CD4-positive, CD25-positive, alpha-beta regulatory T cell (primary cell): ENCODE results near the gene TRHDE. TPM values are rescaled to one million over a fixed set of nuclear protein-coding genes. Genes with fewer than 3 reads are reported as not detected.

Experiments used
- ATAC-seq, 2 donors: fragments of 150-1000 bp; cut with Tn5 transposase; one replicate each; pipeline ENCODE4 v1.10.0; 2021; ENCODE audit warnings: low read depth in 2 of 2, moderate number of reproducible peaks in 2 of 2, moderate library complexity in 1 of 2
- DNase-seq, 3 donors: peaks; one replicate each; pipeline versions ENCODE4 v3.0.0 to v3.0.0-alpha.2; 2012 to 2022; ENCODE audit warnings: mixed read lengths in 1 of 3
- H3K27ac ChIP-seq: one replicate; pipeline ENCODE4 v1.7.0; 2013; ENCODE audit warnings: mild to moderate bottlenecking, low read length; ENCODE audit not compliant: insufficient read depth, poor library complexity, severe bottlenecking
- H3K27me3 ChIP-seq: one replicate; pipeline ENCODE4 v1.7.0; 2013; ENCODE audit warnings: low read length; ENCODE audit not compliant: control insufficient read depth, insufficient read depth
- H3K36me3 ChIP-seq: one replicate; pipeline ENCODE4 v1.7.0; 2013; ENCODE audit warnings: mild to moderate bottlenecking, low read length, moderate library complexity; ENCODE audit not compliant: control insufficient read depth, insufficient read depth
- H3K4me1 ChIP-seq: 2 replicates; pipeline ENCODE4 v1.7.0; 2013; ENCODE audit warnings: mild to moderate bottlenecking, low read length; ENCODE audit not compliant: insufficient read depth, control insufficient read depth, poor library complexity, severe bottlenecking
- H3K4me3 ChIP-seq: one replicate; pipeline ENCODE4 v1.7.0; 2013; ENCODE audit warnings: low read depth, mild to moderate bottlenecking, low read length, moderate library complexity
- H3K9me3 ChIP-seq, 2 experiments: 1 replicate in 1 of 2; 2 replicates in 1 of 2; pipeline ENCODE4 v1.7.0; 2013; ENCODE audit warnings: low read length in 2 of 2, mild to moderate bottlenecking in 1 of 2, moderate library complexity in 1 of 2; ENCODE audit not compliant: control insufficient read depth in 2 of 2
- H3K27ac Mint-ChIP-seq, 3 donors: one replicate each; pipeline ENCODE4 v1.8.0; 2020 to 2022; ENCODE audit warnings: mild to moderate bottlenecking in 3 of 3, mixed read lengths in 3 of 3, moderate library complexity in 2 of 3
- H3K27me3 Mint-ChIP-seq: one replicate; pipeline ENCODE4 v1.8.0; 2022; ENCODE audit warnings: mild to moderate bottlenecking, mixed read lengths
- H3K36me3 Mint-ChIP-seq: one replicate; pipeline ENCODE4 v1.8.0; 2020; ENCODE audit warnings: mixed read lengths
- H3K4me1 Mint-ChIP-seq, 4 donors: one replicate each; pipeline ENCODE4 v1.8.0; 2020 to 2022; ENCODE audit warnings: mixed read lengths in 4 of 4, mild to moderate bottlenecking in 1 of 4
- H3K4me3 Mint-ChIP-seq, 4 donors: one replicate each; pipeline ENCODE4 v1.8.0; 2020 to 2022; ENCODE audit warnings: mild to moderate bottlenecking in 4 of 4, mixed read lengths in 4 of 4, moderate library complexity in 3 of 4
- H3K9me3 Mint-ChIP-seq, 7 donors: one replicate each; pipeline ENCODE4 v1.8.0; 2020 to 2022; ENCODE audit warnings: mixed read lengths in 7 of 7, mild to moderate bottlenecking in 3 of 7, moderate library complexity in 2 of 7
- polyA plus RNA-seq, 4 donors: library from polyadenylated mRNA; unstranded; fragments of 300-500 nt; fragmentation: Illumina TruSeq; gene quantifications; one replicate each; pipeline ENCODE4 v1.2.3, GENCODE V29; 2021
- total RNA-seq: library from RNA; stranded (reverse); gene quantifications from one replicate; pipeline ENCODE4 v1.2.3, GENCODE V29; 2022

TRHDE gene
- total and polyA plus RNA-seq, 5 donors from 2014 or later = not detected

GRCh38 chr12:72390146-72390545, 118.0 kb downstream of the TRHDE start:
- H3K27ac ChIP-seq = no peak overlapping the region
- no peaks in the 10 kb centered on the region for H3K36me3 ChIP-seq
- no peaks in the 10 kb centered on the region for H3K4me1 ChIP-seq
- ATAC-seq (no peak), DNase-seq (no peak)
- Mint-ChIP-seq H3K9me3 (peaks cover 0 to 23% (median 5%) of the 10 kb centered on the region in 7 donors), H3K27me3 (no peaks in the 10 kb centered on the region), H3K4me1 (no peaks in the 10 kb centered on the region), H3K36me3 (no peaks in the 10 kb centered on the region), H3K4me3 (no peak overlapping the region), H3K27ac (no peak overlapping the region)
- H3K4me3 ChIP-seq = no peak overlapping the region
- peaks cover 0 to 4% of the 10 kb centered on the region in 2 experiments for H3K9me3 ChIP-seq
- H3K27me3 ChIP-seq = no peaks in the 10 kb centered on the region

- Histone ChIP-seq H3K4me1 (no peaks in the 10 kb centered on the region), H3K9me3 (no peaks in the 10 kb centered on the region), H3K27ac (no peak overlapping the region), H3K27me3 (no peaks in the 10 kb centered on the region), H3K4me3 (no peak overlapping the region), H3K36me3 (no peaks in the 10 kb centered on the region)
- Mint-ChIP-seq H3K27me3 (no peaks in the 10 kb centered on the region), H3K9me3 (peaks cover 0 to 2% (median 0%) of the 10 kb centered on the region in 7 donors), H3K4me1 (no peaks in the 10 kb centered on the region), H3K27ac (no peak overlapping the region), H3K4me3 (no peak overlapping the region), H3K36me3 (no peaks in the 10 kb centered on the region)
- ATAC-seq = no peak
- no peak for DNase-seq
These were observed 133.9 kb downstream of the TRHDE start for GRCh38 chr12:72406111-72406510.

GRCh38 chr12:72432037-72432604, 160.0 kb downstream of the TRHDE start:
- Mint-ChIP-seq H3K4me3 (no peak overlapping the region), H3K27me3 (no peaks in the 10 kb centered on the region), H3K4me1 (no peaks in the 10 kb centered on the region), H3K36me3 (no peaks in the 10 kb centered on the region), H3K27ac (no peak overlapping the region), H3K9me3 (peaks cover 0 to 7% (median 3%) of the 10 kb centered on the region in 7 donors)
- Histone ChIP-seq H3K4me1 (no peaks in the 10 kb centered on the region), H3K27ac (no peak overlapping the region), H3K4me3 (no peak overlapping the region), H3K9me3 (peaks cover 0 to 2% of the 10 kb centered on the region in 2 experiments), H3K36me3 (no peaks in the 10 kb centered on the region), H3K27me3 (no peaks in the 10 kb centered on the region)
- ATAC-seq (no peak), DNase-seq (no peak)

GRCh38 chr12:72433298-72433697, 161.1 kb downstream of the TRHDE start:
- ATAC-seq (no peak), DNase-seq (no peak)
- no peak overlapping the region for H3K4me3 Mint-ChIP-seq
- no peaks in the 10 kb centered on the region for H3K27me3 Mint-ChIP-seq
- H3K27me3 ChIP-seq = no peaks in the 10 kb centered on the region
- no peaks in the 10 kb centered on the region for H3K4me1 ChIP-seq
- no peak overlapping the region for H3K4me3 ChIP-seq
- H3K9me3 Mint-ChIP-seq = peaks cover 0 to 12% (median 9%) of the 10 kb centered on the region in 7 donors
- H3K4me1 Mint-ChIP-seq = no peaks in the 10 kb centered on the region
- H3K27ac ChIP-seq = no peak overlapping the region
- no peaks in the 10 kb centered on the region for H3K36me3 ChIP-seq
- H3K36me3 Mint-ChIP-seq = no peaks in the 10 kb centered on the region
- peaks cover 0 to 2% of the 10 kb centered on the region in 2 experiments for H3K9me3 ChIP-seq
- no peak overlapping the region for H3K27ac Mint-ChIP-seq

GRCh38 chr12:72434999-72435398, 162.8 kb downstream of the TRHDE start:
- peaks cover 0 to 2% of the 10 kb centered on the region in 2 experiments for H3K9me3 ChIP-seq
- Mint-ChIP-seq H3K9me3 (peaks cover 2 to 14% (median 8%) of the 10 kb centered on the region in 7 donors), H3K27ac (no peak overlapping the region), H3K4me3 (no peak overlapping the region), H3K36me3 (no peaks in the 10 kb centered on the region), H3K27me3 (no peaks in the 10 kb centered on the region), H3K4me1 (no peaks in the 10 kb centered on the region)
- no peaks in the 10 kb centered on the region for H3K4me1 ChIP-seq
- H3K36me3 ChIP-seq = no peaks in the 10 kb centered on the region
- no peak overlapping the region for H3K27ac ChIP-seq
- H3K27me3 ChIP-seq = no peaks in the 10 kb centered on the region
- DNase-seq = no peak
- no peak for ATAC-seq
- no peak overlapping the region for H3K4me3 ChIP-seq

- Histone ChIP-seq H3K36me3 (no peaks in the 10 kb centered on the region), H3K9me3 (no peaks in the 10 kb centered on the region), H3K27me3 (no peaks in the 10 kb centered on the region), H3K4me3 (no peak overlapping the region), H3K27ac (no peak overlapping the region), H3K4me1 (no peaks in the 10 kb centered on the region)
- Mint-ChIP-seq H3K4me1 (no peaks in the 10 kb centered on the region), H3K9me3 (peaks cover 3 to 16% (median 9%) of the 10 kb centered on the region in 7 donors), H3K27ac (no peak overlapping the region), H3K27me3 (no peaks in the 10 kb centered on the region), H3K36me3 (no peaks in the 10 kb centered on the region), H3K4me3 (no peak overlapping the region)
- no peak for DNase-seq
- no peak for ATAC-seq
These were observed 170.0 kb downstream of the TRHDE start for GRCh38 chr12:72442217-72442616.

- Mint-ChIP-seq H3K4me3 (no peak overlapping the region), H3K4me1 (no peaks in the 10 kb centered on the region), H3K36me3 (no peaks in the 10 kb centered on the region), H3K27ac (no peak overlapping the region), H3K9me3 (peaks cover 0 to 9% (median 4%) of the 10 kb centered on the region in 7 donors), H3K27me3 (no peaks in the 10 kb centered on the region)
- no peak for ATAC-seq
- no peak for DNase-seq
- no peak overlapping the region for H3K4me3 ChIP-seq
- no peaks in the 10 kb centered on the region for H3K27me3 ChIP-seq
- H3K9me3 ChIP-seq = no peaks in the 10 kb centered on the region
- H3K4me1 ChIP-seq = no peaks in the 10 kb centered on the region
- H3K36me3 ChIP-seq = no peaks in the 10 kb centered on the region
- H3K27ac ChIP-seq = no peak overlapping the region
These were observed 172.0 kb downstream of the TRHDE start for GRCh38 chr12:72444125-72444524.

GRCh38 chr12:72444566-72444965, 172.4 kb downstream of the TRHDE start:
- no peak overlapping the region for H3K4me3 ChIP-seq
- ATAC-seq (no peak), DNase-seq (no peak)
- H3K27ac ChIP-seq = no peak overlapping the region
- H3K36me3 ChIP-seq = no peaks in the 10 kb centered on the region
- Mint-ChIP-seq H3K9me3 (peaks cover 0 to 8% (median 4%) of the 10 kb centered on the region in 7 donors), H3K27me3 (no peaks in the 10 kb centered on the region), H3K36me3 (no peaks in the 10 kb centered on the region), H3K27ac (no peak overlapping the region), H3K4me1 (no peaks in the 10 kb centered on the region), H3K4me3 (no peak overlapping the region)
- no peaks in the 10 kb centered on the region for H3K4me1 ChIP-seq
- no peaks in the 10 kb centered on the region for H3K9me3 ChIP-seq
- no peaks in the 10 kb centered on the region for H3K27me3 ChIP-seq
